Activated CD4-positive, alpha-beta T cell treated with anti-CD3 and anti-CD28 coated beads, Interleukin-2, Interleukin-6, amounts not matched to agents 100 ng/mL and 50 ng/mL, durations not matched to agents 16 hours and 8 hours (primary cell): ENCODE data around the gene ZNF549.
A peak's percentile ranks its signal among the peaks of the same experiment; 100 is the strongest.
"Not testable (repeated sequence)": the region's sequence is repeated elsewhere in the genome, so short reads cannot be mapped to it uniquely, and the experiment has no call there.

Experiments used
- DNase-seq: peaks from one replicate; pipeline ENCODE4 v3.0.0-alpha.2; 2020

ZNF549 gene

GRCh38 chr19:57527136-57527881 is at the start of gene ZNF549:
TSS of gene ZNF549 (plus strand) at chr19:57527356. CDS start at chr19:57527574, 218 bp downstream.
- DNase-seq: peak; percentile 92

- peak; percentile 94 for DNase-seq
Observed at GRCh38 chr19:57487477-57488298, 39.5 kb upstream of the ZNF549 start, which contains the start of gene ZNF419. TSS of gene ZNF419 (plus strand) at chr19:57487750. CDS start at chr19:57487951, 201 bp downstream.

DNA sequence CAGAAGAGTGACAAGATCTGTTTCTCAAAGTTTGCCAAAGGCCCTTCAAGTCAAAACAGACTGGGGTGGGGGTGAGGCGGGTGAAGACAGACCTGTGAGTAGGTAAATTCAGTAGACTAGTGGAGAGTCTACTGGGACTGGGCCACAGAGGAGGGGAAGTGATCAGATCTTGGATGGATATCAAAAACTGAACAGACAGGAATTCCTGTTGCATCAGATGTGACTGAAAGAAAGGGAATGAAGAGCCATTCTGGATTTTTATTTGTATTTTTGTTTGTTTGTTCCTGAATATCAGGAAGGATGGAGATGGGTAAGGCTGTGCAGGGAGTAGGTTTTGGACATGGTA is 38.9 kb upstream of the ZNF549 start:
- DNase-seq: not testable (repeated sequence)

DNA sequence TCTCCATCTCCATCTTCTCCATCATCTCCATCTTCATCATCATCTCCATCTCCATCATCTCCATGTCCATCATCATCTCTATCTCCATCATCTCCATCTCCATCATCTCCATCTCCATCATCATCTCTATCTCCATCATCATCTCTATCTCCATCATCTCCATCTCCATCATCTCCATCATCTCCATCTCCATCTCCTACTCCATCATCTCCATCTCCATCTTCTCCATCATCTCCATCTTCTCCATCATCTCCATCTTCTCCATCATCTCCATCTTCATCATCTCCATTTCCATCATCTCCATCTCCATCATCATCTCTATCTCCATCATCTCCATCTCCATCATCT is 27.9 kb upstream of the ZNF549 start:
- DNase-seq: not testable (repeated sequence)

- peak; percentile 96 for DNase-seq
Observed at GRCh38 chr19:57499680-57500395, 27.3 kb upstream of the ZNF549 start, which contains the start of gene ZNF773. TSS of gene ZNF773 (plus strand) at chr19:57499938. CDS start at chr19:57500081, 143 bp downstream.

GRCh38 chr19:57500400-57500799 is 26.8 kb upstream of the ZNF549 start:
- DNase-seq: not testable (repeated sequence)

- no peak for DNase-seq
Observed at GRCh38 chr19:57506163-57506562, 21.0 kb upstream of the ZNF549 start.

- DNase-seq: no peak
Observed at GRCh38 chr19:57511484-57511883, 15.7 kb upstream of the ZNF549 start.

DNA sequence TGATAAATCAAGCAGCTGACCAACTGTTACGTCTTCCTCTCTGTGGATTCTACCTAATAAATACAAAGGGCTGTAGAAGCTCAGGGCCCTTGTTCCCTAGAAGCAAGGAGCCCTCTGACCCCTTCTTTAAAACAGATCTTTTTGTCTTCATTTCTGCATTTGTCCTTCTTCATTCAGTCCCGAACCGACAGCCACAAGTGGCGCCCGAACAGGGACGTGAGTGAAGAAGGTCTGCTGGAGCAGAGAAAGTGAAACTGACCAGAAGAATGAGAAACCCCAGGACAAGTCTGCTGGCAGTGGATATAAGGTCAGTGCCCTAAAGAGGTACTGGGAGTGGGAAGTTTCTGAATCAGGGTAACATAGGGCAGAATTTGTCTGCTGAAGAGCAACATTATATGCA is 14.3 kb upstream of the ZNF549 start:
- no peak for DNase-seq

GRCh38 chr19:57515255-57515654 is 11.9 kb upstream of the ZNF549 start:
- DNase-seq: no peak

DNA sequence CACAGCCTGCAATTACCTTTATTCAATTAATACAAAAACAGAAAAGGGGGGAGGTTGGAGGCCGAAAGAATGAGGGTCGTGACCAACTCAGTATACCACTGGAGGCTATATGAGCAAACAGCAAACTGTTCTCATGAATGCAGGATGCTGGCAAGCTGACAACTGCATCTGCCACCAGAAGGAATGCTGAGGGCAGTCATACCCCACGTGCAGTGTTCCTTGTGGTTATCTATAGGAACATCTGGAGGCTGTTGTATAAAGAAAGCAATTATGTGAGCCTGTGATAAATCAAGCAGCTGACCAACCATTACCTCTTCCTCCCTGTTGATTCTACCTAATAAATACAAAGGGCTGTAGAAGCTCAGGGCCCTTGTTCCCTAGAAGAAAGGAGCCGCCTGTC is 9.1 kb upstream of the ZNF549 start:
- DNase-seq: not testable (repeated sequence)

DNA sequence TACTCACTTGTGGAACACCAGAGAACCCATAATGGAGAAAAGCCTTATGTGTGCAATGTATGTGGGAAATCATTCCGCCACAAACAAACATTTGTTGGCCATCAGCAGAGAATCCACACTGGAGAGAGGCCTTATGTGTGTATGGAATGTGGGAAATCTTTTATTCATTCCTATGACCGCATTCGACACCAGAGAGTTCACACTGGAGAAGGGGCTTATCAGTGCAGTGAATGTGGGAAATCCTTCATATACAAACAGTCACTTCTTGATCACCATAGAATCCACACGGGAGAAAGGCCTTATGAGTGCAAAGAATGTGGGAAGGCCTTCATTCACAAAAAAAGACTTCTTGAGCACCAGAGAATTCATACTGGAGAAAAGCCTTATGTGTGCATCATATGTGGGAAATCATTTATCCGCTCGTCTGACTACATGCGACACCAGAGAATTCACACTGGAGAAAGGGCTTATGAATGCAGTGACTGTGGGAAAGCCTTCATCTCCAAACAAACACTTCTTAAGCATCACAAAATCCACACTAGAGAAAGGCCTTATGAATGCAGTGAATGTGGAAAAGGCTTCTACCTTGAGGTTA is 10.9 kb downstream of the ZNF549 start:
- no peak for DNase-seq

DNA sequence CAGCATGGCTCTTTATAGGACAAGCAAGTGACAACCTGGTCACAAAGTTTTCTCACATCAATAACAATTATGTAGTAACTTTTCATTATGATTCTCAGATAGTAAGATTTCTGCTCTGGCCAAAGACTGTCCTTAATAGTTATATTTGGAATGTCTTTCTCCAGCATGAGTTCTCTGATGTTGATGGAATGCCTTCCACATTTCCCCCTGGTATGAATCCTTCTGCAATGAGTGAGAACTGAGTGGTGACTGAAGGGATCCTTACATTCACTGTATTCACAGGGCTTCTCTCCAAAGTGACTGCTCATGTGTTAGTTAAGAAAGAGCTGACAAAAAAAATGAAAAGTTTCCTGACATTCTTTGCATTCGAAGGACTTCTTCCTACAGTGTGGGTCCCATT is 19.4 kb downstream of the ZNF549 start:
- no peak for DNase-seq

DNA sequence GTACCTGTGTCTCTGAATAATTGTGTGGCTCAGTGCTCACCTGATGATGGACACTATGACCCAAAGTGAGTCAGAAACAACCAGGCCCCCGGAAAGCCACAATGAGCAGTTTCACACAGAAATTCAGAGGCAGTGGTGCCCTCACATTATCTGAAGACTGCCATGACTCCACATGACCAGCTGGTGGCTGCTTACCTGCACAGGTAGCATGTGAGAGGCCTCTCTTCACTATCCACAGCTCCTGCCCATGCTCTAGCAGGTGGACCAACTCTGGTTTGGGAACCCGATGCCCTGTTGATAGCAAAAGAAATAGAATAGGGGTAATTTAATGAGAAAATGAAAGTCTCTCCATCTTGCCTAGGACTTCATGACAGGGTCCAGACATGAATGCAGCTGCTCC is 25.3 kb downstream of the ZNF549 start:
- DNase-seq: no peak

GRCh38 chr19:57557659-57558058 is 30.5 kb downstream of the ZNF549 start:
- no peak for DNase-seq

- peak; percentile 3 for DNase-seq
Observed at GRCh38 chr19:57558525-57558924, 31.4 kb downstream of the ZNF549 start.

GRCh38 chr19:57559008-57559403 is 31.9 kb downstream of the ZNF549 start:
- DNase-seq: peak; percentile 28

DNA sequence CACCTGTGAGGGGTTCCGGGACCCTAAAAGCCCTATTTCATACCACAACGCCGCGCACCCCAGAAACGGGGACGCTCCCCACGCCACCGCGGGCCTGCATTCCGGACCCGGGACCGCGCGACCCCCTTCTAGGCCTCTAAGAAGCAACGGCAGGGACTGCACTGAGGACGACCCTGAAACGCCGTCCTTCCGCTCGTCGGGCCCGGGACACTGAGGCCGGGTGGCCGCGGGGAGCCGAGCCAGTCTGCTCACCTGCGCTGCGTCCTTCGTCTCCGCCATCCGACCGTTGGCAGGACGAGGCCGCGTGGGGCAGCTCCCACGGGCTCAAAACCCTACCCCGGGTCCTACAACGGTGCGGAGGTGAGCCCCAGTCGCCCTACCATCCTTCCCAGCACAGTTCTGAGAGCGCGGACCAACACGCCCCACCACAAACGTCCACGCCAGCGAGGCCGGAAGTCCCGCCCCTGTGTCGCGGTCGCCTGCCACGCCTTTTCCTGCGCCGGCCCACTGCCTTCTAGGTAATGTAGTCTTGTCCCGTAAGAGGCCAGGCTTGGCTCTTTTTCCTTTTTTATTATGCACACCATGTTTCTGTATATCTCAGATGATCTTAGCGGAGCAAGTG is 32.4 kb downstream of the ZNF549 start, which contains the start of gene ZNF550:
TSS of gene ZNF550 (minus strand) at position 460 of the 622 bp plus-strand sequence. CDS start at position 279, 181 bp downstream.
- DNase-seq: peak; percentile 92

DNA sequence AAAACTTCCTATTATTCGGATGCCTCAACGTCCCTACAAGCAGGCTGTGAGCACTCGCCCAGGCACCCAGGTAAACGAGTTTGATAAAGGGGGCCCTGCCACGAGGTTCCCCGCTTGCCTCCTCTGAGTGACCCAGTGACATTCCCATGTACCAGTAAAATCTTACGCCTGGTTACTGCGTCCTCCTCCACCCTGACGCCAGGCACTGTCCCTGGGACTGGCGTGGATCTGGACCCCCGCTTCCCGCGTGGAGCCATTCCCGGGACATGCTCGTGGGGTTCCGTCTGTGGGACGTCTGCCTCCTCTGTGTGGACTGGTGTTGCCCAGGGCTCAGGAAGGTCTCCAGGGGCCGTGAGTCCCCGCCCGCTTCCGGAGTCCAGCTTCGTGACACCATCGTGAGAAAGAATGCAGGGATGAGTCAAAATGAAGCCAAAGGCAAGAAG is 32.9 kb downstream of the ZNF549 start:
- no peak for DNase-seq

- no peak for DNase-seq
Observed at GRCh38 chr19:57563547-57563946, 36.4 kb downstream of the ZNF549 start.

- DNase-seq: no peak
Observed at GRCh38 chr19:57566396-57567265, 39.5 kb downstream of the ZNF549 start.
